Sigmoid colon (tissue), 7 donors: ENCODE measurements around the gene NETO2. TPM values are rescaled to one million over a fixed set of nuclear protein-coding genes. Genes with fewer than 3 reads are reported as not detected.

Source experiments
- DNase-seq: peaks from one replicate; pipeline ENCODE4 v3.0.0-alpha.2; 2019
- H3K27ac ChIP-seq, 4 donors: fragments of 200-600 bp; sonication (generic); one replicate each; pipeline ENCODE4 v1.5.1; 2016 to 2019; ENCODE audit warnings: mild to moderate bottlenecking in 1 of 4
- H3K27me3 ChIP-seq, 3 donors: fragments of 200-600 bp; sonication (generic); one replicate each; pipeline ENCODE4 v1.5.1; 2019; ENCODE audit warnings: mild to moderate bottlenecking in 1 of 3
- H3K36me3 ChIP-seq, 4 donors: fragments of 200-600 bp; sonication (generic); one replicate each; pipeline ENCODE4 v1.5.1; 2016 to 2019
- H3K4me1 ChIP-seq, 4 donors: fragments of 200-600 bp; sonication (generic); one replicate each; pipeline ENCODE4 v1.5.1; 2017 to 2019
- H3K4me3 ChIP-seq, 4 donors: fragments of 200-600 bp; sonication (generic); one replicate each; pipeline ENCODE4 v1.5.1; 2017 to 2019; ENCODE audit warnings: mild to moderate bottlenecking in 2 of 4, moderate library complexity in 1 of 4
- H3K9me3 ChIP-seq, 4 donors: fragments of 200-600 bp in 3 of 4; sonication (generic) in 3 of 4; one replicate each; pipeline versions ENCODE4 v1.5.1 to v1.6.1; 2013 to 2019
- CTCF ChIP-seq, 4 experiments: fragments of 450-650 bp in 3 of 4; fragments of 200-600 bp in 1 of 4; IDR thresholded peaks; one replicate each; pipeline ENCODE4 v1.5.1; 2016 to 2019; ENCODE audit warnings: antibody characterized with exemption in 4 of 4, mild to moderate bottlenecking in 3 of 4, moderate library complexity in 2 of 4
- EP300 ChIP-seq, 4 donors: sonication (generic); formaldehyde crosslinking; IDR thresholded peaks; one replicate each; pipeline ENCODE4 v1.6.1; 2017; ENCODE audit warnings: antibody characterized with exemption in 4 of 4
- POLR2A ChIP-seq, 2 donors: fragments of 450-650 bp; IDR thresholded peaks; one replicate each; pipeline ENCODE4 v1.6.1; 2016; ENCODE audit warnings: antibody characterized with exemption in 2 of 2, mild to moderate bottlenecking in 2 of 2, moderate library complexity in 2 of 2
- POLR2AphosphoS5 ChIP-seq, 4 donors: sonication (generic); formaldehyde crosslinking; IDR thresholded peaks; one replicate each; pipeline ENCODE4 v1.6.1; 2017; ENCODE audit warnings: antibody characterized with exemption in 4 of 4
- WGBS, 2 donors: extraction: QIAGEN DNeasy Blood & Tissue Kit; methylation state at CpG; one replicate each; pipeline ENCODE4 v1.1.7; 2013; 5-methylcytosine and 5-hydroxymethylcytosine counted together
- intact Hi-C: fragments of 100-400 bp; cut with DNase I; formaldehyde crosslinking; loops from one replicate; pipeline ENCODE4 v1.15.1; 2023
- polyA plus RNA-seq, 3 donors: library from polyadenylated mRNA; stranded (reverse); fragments of 200-250 nt; gene quantifications; one replicate each; pipeline ENCODE4 v1.2.3, GENCODE V29; 2013
- total RNA-seq, 4 donors: library from RNA; depleted of rRNA; stranded (reverse); fragments of >200 nt; gene quantifications; one replicate each; pipeline ENCODE4 v1.1.0, GENCODE V29; 2016
- donor health status: healthy with polysubstance abuse.
- donor health status: Bipolar disorder and iron deficiency.
- donor health status: healthy.

NETO2 gene
- total and polyA plus RNA-seq, 7 donors, result 0.28 to 7.1 (median 0.95) TPM

- Histone ChIP-seq H3K36me3 (no peaks in the 10 kb centered on the region), H3K27me3 (no peaks in the 10 kb centered on the region), H3K9me3 (no peaks in the 10 kb centered on the region), H3K4me1 (no peaks in the 10 kb centered on the region), H3K27ac (no peak overlapping the region), H3K4me3 (no peak overlapping the region)
- 35 to 70% methylated on average over 6 of the region's 6 CpGs for WGBS, 2 donors
- no peak for TF ChIP-seq POLR2A (IDR thresholded peaks at IDR 0.05)
- TF ChIP-seq EP300 (IDR thresholded peaks at IDR 0.05), result no peak
- no peak for TF ChIP-seq POLR2AphosphoS5 (IDR thresholded peaks at IDR 0.05)
- TF ChIP-seq CTCF (IDR thresholded peaks at IDR 0.05), result no peak
- no peak for DNase-seq
- intact Hi-C loops, result no loop called here
Observed at GRCh38 chr16:47073223-47074155, 70.3 kb downstream of the NETO2 start.

- WGBS, 2 donors, result 94 to 96% methylated on average over 2 of the region's 2 CpGs
- Histone ChIP-seq H3K36me3 (no peaks in the 10 kb centered on the region), H3K4me1 (no peaks in the 10 kb centered on the region), H3K27ac (no peak overlapping the region), H3K4me3 (no peak overlapping the region), H3K27me3 (no peaks in the 10 kb centered on the region), H3K9me3 (no peaks in the 10 kb centered on the region)
- no peak for DNase-seq
- intact Hi-C loops, result no loop called here
- no peak for TF ChIP-seq CTCF (IDR thresholded peaks at IDR 0.05)
- TF ChIP-seq EP300 (IDR thresholded peaks at IDR 0.05), result no peak
- TF ChIP-seq POLR2AphosphoS5 (IDR thresholded peaks at IDR 0.05), result no peak
- no peak for TF ChIP-seq POLR2A (IDR thresholded peaks at IDR 0.05)
Observed at GRCh38 chr16:47072158-47072557, 71.6 kb downstream of the NETO2 start.

GRCh38 chr16:47069841-47070584 lies 73.7 kb downstream of the NETO2 start:
- WGBS, 2 donors, result 94% methylated on average over 11 of the region's 11 CpGs

GRCh38 chr16:47069313-47069712 lies 74.4 kb downstream of the NETO2 start:
- intact Hi-C loops, result no loop called here
- Histone ChIP-seq H3K36me3 (no peaks in the 10 kb centered on the region), H3K27me3 (no peaks in the 10 kb centered on the region), H3K9me3 (no peaks in the 10 kb centered on the region), H3K4me3 (no peak overlapping the region), H3K4me1 (no peaks in the 10 kb centered on the region), H3K27ac (no peak overlapping the region)
- no peak for DNase-seq
- TF ChIP-seq POLR2AphosphoS5 (IDR thresholded peaks at IDR 0.05) (no peak), CTCF (IDR thresholded peaks at IDR 0.05) (no peak), POLR2A (IDR thresholded peaks at IDR 0.05) (no peak), EP300 (IDR thresholded peaks at IDR 0.05) (no peak)
- WGBS, 2 donors, result 9 to 17% methylated on average over 1 of the region's 1 CpG

More at GRCh38 chr16:47069841-47070584, 73.7 kb downstream of the NETO2 start:
- DNase-seq, result no peak
- Histone ChIP-seq H3K27ac (no peak overlapping the region), H3K4me3 (no peak overlapping the region), H3K36me3 (no peaks in the 10 kb centered on the region), H3K4me1 (no peaks in the 10 kb centered on the region), H3K27me3 (no peaks in the 10 kb centered on the region), H3K9me3 (no peaks in the 10 kb centered on the region)
- TF ChIP-seq POLR2A (IDR thresholded peaks at IDR 0.05) (no peak), CTCF (IDR thresholded peaks at IDR 0.05) (no peak), EP300 (IDR thresholded peaks at IDR 0.05) (no peak)
- intact Hi-C loops, result no loop called here
